Vein endothelial cell (primary cell): ENCODE results near the gene BZW1. TPM values are rescaled to one million over a fixed set of nuclear protein-coding genes. Genes with fewer than 3 reads are reported as not detected.

Experiments
- small RNA-seq: library from RNA; depleted of rRNA; stranded (forward); fragments of <200 nt; gene quantifications from one replicate; pipeline ENCODE3, GENCODE V24; 2012
- total RNA-seq: library from RNA; depleted of rRNA; stranded (reverse); fragments of >200 nt; gene quantifications from 2 replicates; pipeline ENCODE4 v1.2.3, GENCODE V29; 2012

BZW1 gene
- total RNA-seq = 688 and 724 TPM in 2 replicates

DNA sequence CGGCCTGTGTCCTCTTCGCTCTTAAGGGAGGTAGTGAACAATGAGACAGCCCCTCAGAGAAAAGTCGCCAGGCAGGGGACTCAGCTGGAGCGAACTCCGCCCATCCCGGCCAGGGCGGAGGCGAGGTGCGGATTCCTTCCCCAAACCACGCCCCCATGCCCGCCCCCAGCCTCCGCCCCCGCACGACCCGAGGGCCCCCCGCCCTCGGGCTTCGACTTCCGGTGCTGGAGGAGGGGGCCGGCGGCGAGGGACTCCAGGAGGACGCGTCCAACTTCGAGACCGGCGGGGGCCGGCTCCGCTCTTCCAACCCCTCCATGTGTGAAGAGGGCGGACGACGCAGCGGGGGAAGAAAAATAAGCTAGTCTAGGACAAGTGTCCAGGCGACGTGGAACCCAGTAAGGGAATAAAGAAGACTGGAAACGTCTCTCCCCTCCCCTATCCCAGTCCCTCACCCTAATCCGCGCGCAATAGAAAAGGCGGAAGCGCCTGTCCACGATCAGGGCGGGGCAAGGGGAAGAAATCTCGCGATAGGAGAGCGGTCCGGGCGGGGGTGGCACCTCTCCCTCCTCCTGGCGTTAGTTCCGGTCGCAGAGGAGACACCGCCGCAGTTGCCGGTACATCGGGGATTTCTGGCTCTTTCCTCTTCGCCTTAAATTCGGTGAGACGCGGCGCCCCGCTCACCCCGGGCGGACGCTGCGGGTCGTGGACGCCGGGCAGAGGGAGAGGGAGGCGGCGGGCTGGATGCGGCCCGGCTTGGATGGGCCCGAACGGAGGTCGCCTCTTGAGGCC, at the start of gene BZW1:
Gene BZW1, plus strand, starts transcription at position 578 of the 789 bp plus-strand sequence. CDS start 1,308 bp downstream, outside the sequence.

DNA sequence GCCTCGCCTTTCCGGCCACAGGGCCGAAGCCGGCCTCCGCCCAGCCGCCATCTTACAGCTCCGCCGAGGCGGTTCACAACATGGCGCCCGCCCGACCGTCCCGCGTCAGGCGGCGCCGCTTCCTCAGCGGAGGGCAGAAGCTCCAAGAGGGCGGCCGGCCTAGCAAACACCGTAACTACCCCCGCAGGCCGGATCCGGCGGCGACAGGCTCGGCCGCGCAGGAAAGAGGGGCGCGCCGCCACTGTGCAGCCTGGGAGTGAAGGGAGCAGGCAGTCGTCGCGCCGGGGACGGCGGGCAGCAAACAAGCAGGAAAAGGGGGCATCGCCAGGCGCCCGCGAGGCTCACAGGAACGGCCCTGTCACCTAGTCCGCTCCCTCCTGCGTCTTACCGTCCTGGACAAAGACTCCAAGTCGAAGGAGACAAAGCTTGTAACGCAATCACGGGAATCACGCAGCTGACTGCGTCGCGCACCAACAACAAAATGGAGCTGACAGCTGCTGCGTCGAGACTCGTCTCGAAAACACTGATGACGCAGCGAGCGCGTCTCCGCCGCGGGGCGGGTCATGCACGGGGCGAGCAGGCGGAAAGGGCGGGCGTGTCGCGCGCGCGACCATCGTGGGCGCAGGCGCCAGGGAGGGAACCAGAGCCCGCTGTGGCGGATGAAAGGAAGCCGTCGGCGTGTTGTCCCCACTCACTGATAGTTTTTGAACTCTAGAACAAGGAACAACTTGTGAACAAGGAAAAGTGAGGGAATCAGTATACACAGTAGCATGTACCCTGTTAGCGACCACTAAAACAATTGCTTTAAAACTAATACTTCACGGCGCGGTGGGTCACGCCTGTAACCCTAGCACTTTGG, 52.7 kb downstream of the BZW1 start, which contains the start of gene CLK1:
Gene CLK1, minus strand, starts transcription at position 483 of the 859 bp plus-strand sequence. CDS start 2,796 bp downstream, outside the sequence.

Small RNA genes lying within 50 kb of the gene (small RNA-seq; reads per million reads assigned to genes)
- not detected for gene RF00019
- gene RNA5SP115 = not detected
- 0.80 reads per million, percentile 50 among the genes with 10 or more reads in this experiment for gene RNU1-133P
- not detected for gene RNU6-31P

Other genes starting within 250 kb of the BZW1 start
- gene AOX1, start 225.9 kb upstream of the BZW1 start, total RNA-seq = 6.8 and 10.1 TPM in 2 replicates
- 50.6 and 64.1 TPM in 2 replicates for gene CLK1, start 52.7 kb downstream of the BZW1 start, total RNA-seq
- gene PPIL3, start 77.2 kb downstream of the BZW1 start, total RNA-seq = 24.5 and 27.9 TPM in 2 replicates
- gene NIF3L1, start 77.5 kb downstream of the BZW1 start, total RNA-seq = 14.7 and 17.1 TPM in 2 replicates
- 13.7 and 23.4 TPM in 2 replicates for gene ORC2, start 151.8 kb downstream of the BZW1 start, total RNA-seq